ENCODE data around the gene SNAPC2. TPM values are rescaled to one million over a fixed set of nuclear protein-coding genes. Genes with fewer than 3 reads are reported as not detected.

SNAPC2 gene
- total and polyA plus RNA-seq, 7 donors, result 4.6 to 16.0 (median 8.5) TPM

GRCh38 chr19:7897292-7897691, 22.8 kb upstream of the SNAPC2 start:
- Histone ChIP-seq H3K36me3 (ENCODE audit: insufficient read depth in 1 of 2, low read depth in 1 of 2) (no peaks in the 10 kb centered on the region), H3K27me3 (ENCODE audit: insufficient read depth in 3 of 3, low read length in 2 of 3) (peaks cover 0 to 15% (median 0%) of the 10 kb centered on the region in 3 donors), H3K4me1 (peaks cover 6% of the 10 kb centered on the region), H3K27ac (no peak overlapping the region), H3K4me3 (no peak overlapping the region), H3K9me3 (no peaks in the 10 kb centered on the region)
- WGBS, 3 donors, result 84 to 85% (median 84%) methylated on average over 11 of the region's 11 CpGs
- TF ChIP-seq CTCF (IDR thresholded peaks at IDR 0.05), result no peak
- no peak for ATAC-seq
- intact Hi-C loops (cut with DNase I), result no loop called here
- DNase-seq, result no peak

- Histone ChIP-seq H3K9me3 (no peaks in the 10 kb centered on the region), H3K36me3 (ENCODE audit: insufficient read depth in 1 of 2, low read depth in 1 of 2) (no peaks in the 10 kb centered on the region), H3K4me3 (no peak overlapping the region), H3K27ac (no peak overlapping the region), H3K4me1 (peaks cover 14% of the 10 kb centered on the region), H3K27me3 (ENCODE audit: insufficient read depth in 3 of 3, low read length in 2 of 3) (peaks cover 0 to 1% (median 0%) of the 10 kb centered on the region in 3 donors)
- 91 to 92% (median 91%) methylated on average over 16 of the region's 16 CpGs for WGBS, 3 donors
- intact Hi-C loops (cut with DNase I), result no loop called here
- no peak for DNase-seq
- TF ChIP-seq CTCF (IDR thresholded peaks at IDR 0.05), result no peak
- ATAC-seq, result no peak
Measured at GRCh38 chr19:7898967-7899366, 21.2 kb upstream of the SNAPC2 start.

- H3K9me3 ChIP-seq, result no peaks in the 10 kb centered on the region
- no peak for ATAC-seq
- H3K4me1 ChIP-seq, result peaks cover 18% of the 10 kb centered on the region
- no peak for DNase-seq
- H3K36me3 ChIP-seq (ENCODE audit: insufficient read depth in 1 of 2, low read depth in 1 of 2), result no peaks in the 10 kb centered on the region
- no peak overlapping the region for H3K4me3 ChIP-seq
- 87 to 94% (median 87%) methylated on average over 33 to 34 of the region's 34 CpGs for WGBS, 3 donors
- no peak for TF ChIP-seq CTCF (IDR thresholded peaks at IDR 0.05)
- H3K27me3 ChIP-seq (ENCODE audit: insufficient read depth in 3 of 3, low read length in 2 of 3), result no peaks in the 10 kb centered on the region
- H3K27ac ChIP-seq, result no peak overlapping the region
- intact Hi-C loops (cut with DNase I), result loop anchor here in 1 of 2 donors (5.0 kb wide), 1 partner anchor 932 kb away; the partner anchor contains the start of genes MBD3L1 and ZNF558
Measured at GRCh38 chr19:7899751-7900378, 20.3 kb upstream of the SNAPC2 start.

GRCh38 chr19:7900401-7900870, 19.7 kb upstream of the SNAPC2 start:
- Histone ChIP-seq H3K36me3 (ENCODE audit: insufficient read depth in 1 of 2, low read depth in 1 of 2) (no peaks in the 10 kb centered on the region), H3K9me3 (no peaks in the 10 kb centered on the region), H3K27me3 (ENCODE audit: insufficient read depth in 3 of 3, low read length in 2 of 3) (no peaks in the 10 kb centered on the region), H3K27ac (no peak overlapping the region), H3K4me1 (peaks cover 23% of the 10 kb centered on the region), H3K4me3 (no peak overlapping the region)
- no peak for TF ChIP-seq CTCF (IDR thresholded peaks at IDR 0.05)
- intact Hi-C loops (cut with DNase I), result loop anchor here in 1 of 2 donors (5.0 kb wide), 1 partner anchor 932 kb away; the partner anchor contains the start of genes MBD3L1 and ZNF558
- DNase-seq (no peak), ATAC-seq (no peak)
- 38 to 51% (median 42%) methylated on average over 19 to 21 of the region's 21 CpGs for WGBS, 3 donors
